Sciatic nerve (tissue), 1 donor: ENCODE data around the gene PCSK1. TPM values are rescaled to one million over a fixed set of nuclear protein-coding genes. Genes with fewer than 3 reads are reported as not detected.

Experiments used
- total RNA-seq: library from RNA; stranded (reverse); fragmentation: NEBNext Ultra II Directional; extraction: Animal tissue kit (Norgen Biotek cat#: 25700); gene quantifications from one replicate; pipeline ENCODE4 v1.2.1, GENCODE V29; 2021
- donor health status: DM: no; HTN: no; CAD: no.

PCSK1 gene
- total RNA-seq, 1 donor from 2014 or later, result 0.09 TPM

Other genes with a start within 250 kb of the PCSK1 start
- 295 TPM for gene CAST, start 229.1 kb upstream of the PCSK1 start, total RNA-seq